ENCODE measurements around the gene ASS1. TPM values are rescaled to one million over a fixed set of nuclear protein-coding genes. Genes with fewer than 3 reads are reported as not detected.

Gene ASS1
- total RNA-seq, 4 donors from 2014 or later, result 106 to 761 (median 547) TPM

- Histone ChIP-seq H3K27ac (no peak overlapping the region), H3K36me3 (peaks cover 0 to 27% (median 0%) of the 10 kb centered on the region in 3 donors), H3K4me3 (no peak overlapping the region), H3K9me3 (no peaks in the 10 kb centered on the region), H3K4me1 (peaks cover 0 to 22% (median 0%) of the 10 kb centered on the region in 4 donors), H3K27me3 (no peaks in the 10 kb centered on the region)
- TF ChIP-seq POLR2A (IDR thresholded peaks at IDR 0.05), result no peak
- TF ChIP-seq, protein P1, sequence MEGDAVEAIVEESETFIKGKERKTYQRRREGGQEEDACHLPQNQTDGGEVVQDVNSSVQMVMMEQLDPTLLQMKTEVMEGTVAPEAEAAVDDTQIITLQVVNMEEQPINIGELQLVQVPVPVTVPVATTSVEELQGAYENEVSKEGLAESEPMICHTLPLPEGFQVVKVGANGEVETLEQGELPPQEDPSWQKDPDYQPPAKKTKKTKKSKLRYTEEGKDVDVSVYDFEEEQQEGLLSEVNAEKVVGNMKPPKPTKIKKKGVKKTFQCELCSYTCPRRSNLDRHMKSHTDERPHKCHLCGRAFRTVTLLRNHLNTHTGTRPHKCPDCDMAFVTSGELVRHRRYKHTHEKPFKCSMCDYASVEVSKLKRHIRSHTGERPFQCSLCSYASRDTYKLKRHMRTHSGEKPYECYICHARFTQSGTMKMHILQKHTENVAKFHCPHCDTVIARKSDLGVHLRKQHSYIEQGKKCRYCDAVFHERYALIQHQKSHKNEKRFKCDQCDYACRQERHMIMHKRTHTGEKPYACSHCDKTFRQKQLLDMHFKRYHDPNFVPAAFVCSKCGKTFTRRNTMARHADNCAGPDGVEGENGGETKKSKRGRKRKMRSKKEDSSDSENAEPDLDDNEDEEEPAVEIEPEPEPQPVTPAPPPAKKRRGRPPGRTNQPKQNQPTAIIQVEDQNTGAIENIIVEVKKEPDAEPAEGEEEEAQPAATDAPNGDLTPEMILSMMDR (IDR thresholded peaks at IDR 0.05), result no peak
- DNase-seq, result no peak
Measured at GRCh38 chr9:130421154-130421801, 23.5 kb upstream of the ASS1 start.

DNA sequence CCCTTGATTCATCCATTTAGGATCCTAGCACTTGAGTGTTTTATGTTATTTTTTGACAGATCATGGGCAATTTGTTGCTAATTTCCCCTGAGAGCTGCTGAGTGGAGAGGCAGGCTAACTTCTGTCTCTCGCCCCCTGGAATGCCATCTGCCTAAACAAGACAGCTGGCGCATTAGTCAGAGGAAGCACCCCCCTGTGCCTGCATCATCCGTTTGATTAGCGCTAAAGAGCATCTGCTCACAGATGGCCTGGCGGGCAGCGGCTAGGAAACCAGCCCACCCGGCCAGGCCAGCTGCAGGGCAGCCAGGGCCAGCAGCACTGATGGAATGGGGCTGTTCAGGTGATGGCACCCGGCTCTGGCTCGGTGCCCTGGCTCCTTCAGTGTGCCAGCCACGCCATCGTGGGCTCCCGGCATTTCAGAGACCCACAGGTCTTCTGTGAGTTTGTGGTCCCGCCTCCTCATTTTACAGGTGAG is 22.9 kb upstream of the ASS1 start:
- Histone ChIP-seq H3K4me1 (peaks cover 0 to 25% (median 1%) of the 10 kb centered on the region in 4 donors), H3K4me3 (no peak overlapping the region), H3K27me3 (no peaks in the 10 kb centered on the region), H3K9me3 (no peaks in the 10 kb centered on the region), H3K36me3 (peaks cover 0 to 27% (median 0%) of the 10 kb centered on the region in 3 donors), H3K27ac (no peak overlapping the region)
- DNase-seq, result no peak
- TF ChIP-seq, protein P1 (IDR thresholded peaks at IDR 0.05), result no peak
- no peak for TF ChIP-seq POLR2A (IDR thresholded peaks at IDR 0.05)

DNA sequence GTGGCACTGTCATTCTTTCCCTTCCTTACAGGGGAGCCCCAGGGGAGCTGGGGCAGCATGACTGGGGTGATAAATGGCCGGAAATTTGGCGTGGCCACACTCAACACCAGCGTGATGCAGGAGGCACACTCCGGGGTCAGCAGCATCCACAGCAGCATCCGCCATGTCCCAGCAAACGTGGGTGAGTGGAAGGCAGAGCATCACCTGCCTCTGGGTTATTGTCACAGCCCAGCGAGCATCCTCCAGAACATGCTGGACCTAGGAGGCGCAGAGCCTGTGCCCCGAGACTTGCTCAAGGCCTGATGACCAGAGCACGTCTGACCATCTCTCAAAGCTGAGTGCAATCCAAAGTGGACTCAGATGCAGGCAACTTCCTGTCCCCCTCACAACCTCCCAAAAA is 22.2 kb upstream of the ASS1 start:
- H3K4me3 ChIP-seq, result no peak overlapping the region
- H3K36me3 ChIP-seq, result peaks cover 0 to 27% (median 0%) of the 10 kb centered on the region in 3 donors
- peaks cover 0 to 32% (median 3%) of the 10 kb centered on the region in 4 donors for H3K4me1 ChIP-seq
- no peak overlapping the region for H3K27ac ChIP-seq
- H3K27me3 ChIP-seq, result no peaks in the 10 kb centered on the region
- no peaks in the 10 kb centered on the region for H3K9me3 ChIP-seq
- DNase-seq, result no peak
- no peak for TF ChIP-seq POLR2A (IDR thresholded peaks at IDR 0.05)
- TF ChIP-seq, protein P1 (IDR thresholded peaks at IDR 0.05), result no peak

DNA sequence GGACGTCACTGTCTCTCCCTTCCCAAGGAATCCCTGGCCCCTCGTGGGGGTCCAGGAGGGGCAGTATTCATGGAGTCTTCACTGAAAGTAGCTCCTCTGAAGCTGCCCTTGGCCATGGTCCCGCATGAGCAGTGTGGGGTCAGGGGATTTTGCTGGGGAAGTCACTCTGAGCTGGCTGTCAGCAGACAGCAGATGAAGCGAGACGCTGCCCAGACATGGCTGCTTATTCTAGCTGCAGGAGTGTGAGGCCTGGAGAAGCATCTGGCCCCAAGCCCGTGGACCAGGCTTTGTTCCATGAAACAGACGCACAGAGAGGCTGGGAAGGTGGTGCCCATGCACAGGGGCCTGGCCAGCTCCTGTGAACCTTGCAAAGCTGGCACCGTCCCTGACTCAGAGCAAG is 21.5 kb upstream of the ASS1 start:
- H3K4me3 ChIP-seq, result no peak overlapping the region
- peaks cover 0 to 19% (median 0%) of the 10 kb centered on the region in 3 donors for H3K36me3 ChIP-seq
- H3K4me1 ChIP-seq, result peaks cover 0 to 32% (median 3%) of the 10 kb centered on the region in 4 donors
- H3K9me3 ChIP-seq, result no peaks in the 10 kb centered on the region
- H3K27ac ChIP-seq, result no peak overlapping the region
- no peak for TF ChIP-seq POLR2A (IDR thresholded peaks at IDR 0.05)
- TF ChIP-seq, protein P1 (IDR thresholded peaks at IDR 0.05), result no peak
- no peaks in the 10 kb centered on the region for H3K27me3 ChIP-seq
- no peak for DNase-seq

- no peak for TF ChIP-seq POLR2A (IDR thresholded peaks at IDR 0.05)
- TF ChIP-seq, protein P1 (IDR thresholded peaks at IDR 0.05), result no peak
- DNase-seq, result no peak
- Histone ChIP-seq H3K36me3 (peaks cover 0 to 8% (median 0%) of the 10 kb centered on the region in 3 donors), H3K9me3 (no peaks in the 10 kb centered on the region), H3K27ac (no peak overlapping the region), H3K4me3 (no peak overlapping the region), H3K27me3 (no peaks in the 10 kb centered on the region), H3K4me1 (peaks cover 0 to 32% (median 3%) of the 10 kb centered on the region in 4 donors)
Measured at GRCh38 chr9:130424595-130425454, 19.9 kb upstream of the ASS1 start.

All from Peyer's patch (tissue), 4 donors.